Parathyroid adenoma (tissue), 2 donors: Measurements from ENCODE around the gene PLCD1.

Experiments
- H2AFZ ChIP-seq: fragments of 300-600 bp; sonication (generic); one replicate; pipeline ENCODE4 v1.7.0; 2017; ENCODE audit warnings: antibody characterized with exemption, mild to moderate bottlenecking
- H3K27ac ChIP-seq: fragments of 300-600 bp; sonication (generic); one replicate; pipeline ENCODE4 v1.7.0; 2017
- H3K27me3 ChIP-seq: fragments of 300-600 bp; sonication (generic); one replicate; pipeline ENCODE4 v1.7.0; 2017; ENCODE audit warnings: low read length; ENCODE audit not compliant: control insufficient read depth, insufficient read depth
- H3K36me3 ChIP-seq: fragments of 300-600 bp; sonication (generic); one replicate; pipeline ENCODE4 v1.7.0; 2017; ENCODE audit warnings: low read length; ENCODE audit not compliant: control insufficient read depth, insufficient read depth
- H3K4me1 ChIP-seq: fragments of 300-600 bp; sonication (generic); one replicate; pipeline ENCODE4 v1.7.0; 2017; ENCODE audit warnings: control low read depth
- H3K4me2 ChIP-seq: fragments of 300-600 bp; sonication (generic); one replicate; pipeline ENCODE4 v1.7.0; 2017; ENCODE audit warnings: low read length
- H3K4me3 ChIP-seq: fragments of 300-600 bp; sonication (generic); one replicate; pipeline ENCODE4 v1.7.0; 2017; ENCODE audit warnings: low read depth, low read length
- H3K79me2 ChIP-seq: fragments of 300-600 bp; sonication (generic); one replicate; pipeline ENCODE4 v1.7.0; 2017; ENCODE audit warnings: control low read depth
- H3K9ac ChIP-seq: fragments of 300-600 bp; sonication (generic); one replicate; pipeline ENCODE4 v1.7.0; 2017; ENCODE audit warnings: mild to moderate bottlenecking
- H3K9me3 ChIP-seq: fragments of 300-600 bp; sonication (generic); one replicate; pipeline ENCODE4 v1.7.0; 2017; ENCODE audit warnings: low read length; ENCODE audit not compliant: control insufficient read depth
- TF ChIP-seq, protein P1 (sequence below): fragments of 300-600 bp; sonication (generic); IDR thresholded peaks from one replicate; pipeline ENCODE4 v1.7.0; 2017; ENCODE audit warnings: antibody characterized with exemption, mild to moderate bottlenecking
- donor health status: primary hyperparathyroidism.

PLCD1 gene

DNA sequence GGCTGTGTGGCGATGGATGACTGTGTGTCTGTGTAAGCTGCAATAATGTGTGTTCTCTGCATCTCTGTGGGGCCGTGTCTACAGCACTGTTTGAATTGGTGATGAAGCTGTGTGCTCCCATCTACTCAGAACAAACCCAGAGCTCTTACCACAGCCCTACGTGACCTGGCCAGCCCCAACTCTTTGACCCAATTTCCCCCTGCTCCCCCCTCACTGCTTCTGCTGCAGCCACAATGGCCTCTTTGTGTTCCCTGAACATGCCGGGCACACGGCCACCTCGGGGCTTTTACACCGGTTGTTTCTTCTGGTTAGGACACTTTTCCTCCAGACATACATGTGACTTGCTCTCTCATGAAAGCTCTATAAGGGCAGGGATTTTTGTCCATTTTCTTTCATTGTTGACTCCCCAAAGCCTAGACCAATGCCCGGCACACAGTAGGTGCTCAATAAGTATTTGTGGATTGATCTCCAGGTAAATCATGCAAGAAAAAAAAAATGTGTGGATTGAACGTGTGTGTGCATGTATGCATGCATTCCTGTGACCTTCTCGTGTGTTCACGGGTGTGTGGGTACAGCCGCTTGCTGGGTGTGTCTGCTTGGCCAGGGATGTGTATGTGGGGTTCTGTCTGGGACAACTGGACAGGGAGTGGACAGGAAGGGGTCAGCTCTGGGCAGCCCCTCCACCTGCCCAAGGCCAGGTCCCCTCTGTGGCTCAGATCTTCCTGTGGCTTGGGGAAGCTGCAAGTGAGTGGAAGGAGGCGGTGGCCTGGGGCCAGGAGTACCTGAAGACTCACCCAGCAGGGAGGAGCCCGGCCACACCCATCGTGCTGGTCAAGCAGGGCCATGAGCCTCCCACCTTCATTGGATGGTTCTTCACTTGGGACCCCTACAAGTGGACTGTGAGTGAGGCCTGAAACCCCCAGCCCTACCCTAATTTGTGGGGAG, 24.1 kb downstream of the PLCD1 start:
- Histone ChIP-seq H3K4me3 (no peak overlapping the region), H3K4me1 (peaks cover 5% of the 10 kb centered on the region), H3K79me2 (no peaks in the 10 kb centered on the region), H3K27ac (no peak overlapping the region), H2AFZ (no peak overlapping the region), H3K9me3 (no peaks in the 10 kb centered on the region), H3K4me2 (no peak overlapping the region), H3K36me3 (no peaks in the 10 kb centered on the region), H3K9ac (no peak overlapping the region), H3K27me3 (no peaks in the 10 kb centered on the region)
- TF ChIP-seq, protein P1, sequence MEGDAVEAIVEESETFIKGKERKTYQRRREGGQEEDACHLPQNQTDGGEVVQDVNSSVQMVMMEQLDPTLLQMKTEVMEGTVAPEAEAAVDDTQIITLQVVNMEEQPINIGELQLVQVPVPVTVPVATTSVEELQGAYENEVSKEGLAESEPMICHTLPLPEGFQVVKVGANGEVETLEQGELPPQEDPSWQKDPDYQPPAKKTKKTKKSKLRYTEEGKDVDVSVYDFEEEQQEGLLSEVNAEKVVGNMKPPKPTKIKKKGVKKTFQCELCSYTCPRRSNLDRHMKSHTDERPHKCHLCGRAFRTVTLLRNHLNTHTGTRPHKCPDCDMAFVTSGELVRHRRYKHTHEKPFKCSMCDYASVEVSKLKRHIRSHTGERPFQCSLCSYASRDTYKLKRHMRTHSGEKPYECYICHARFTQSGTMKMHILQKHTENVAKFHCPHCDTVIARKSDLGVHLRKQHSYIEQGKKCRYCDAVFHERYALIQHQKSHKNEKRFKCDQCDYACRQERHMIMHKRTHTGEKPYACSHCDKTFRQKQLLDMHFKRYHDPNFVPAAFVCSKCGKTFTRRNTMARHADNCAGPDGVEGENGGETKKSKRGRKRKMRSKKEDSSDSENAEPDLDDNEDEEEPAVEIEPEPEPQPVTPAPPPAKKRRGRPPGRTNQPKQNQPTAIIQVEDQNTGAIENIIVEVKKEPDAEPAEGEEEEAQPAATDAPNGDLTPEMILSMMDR = no peak

- Histone ChIP-seq H2AFZ (no peak overlapping the region), H3K9me3 (no peaks in the 10 kb centered on the region), H3K36me3 (no peaks in the 10 kb centered on the region), H3K27ac (no peak overlapping the region), H3K27me3 (no peaks in the 10 kb centered on the region), H3K79me2 (no peaks in the 10 kb centered on the region), H3K4me3 (no peak overlapping the region), H3K9ac (no peak overlapping the region), H3K4me2 (no peak overlapping the region), H3K4me1 (peaks cover 5% of the 10 kb centered on the region)
- TF ChIP-seq, protein P1 = peak; percentile 79
Observed at GRCh38 chr3:38004415-38005075, 24.9 kb downstream of the PLCD1 start.

- TF ChIP-seq, protein P1 = no peak
- Histone ChIP-seq H3K4me2 (no peak overlapping the region), H2AFZ (no peak overlapping the region), H3K36me3 (no peaks in the 10 kb centered on the region), H3K27me3 (no peaks in the 10 kb centered on the region), H3K9me3 (no peaks in the 10 kb centered on the region), H3K9ac (no peak overlapping the region), H3K4me3 (no peak overlapping the region), H3K27ac (no peak overlapping the region), H3K79me2 (no peaks in the 10 kb centered on the region), H3K4me1 (peaks cover 5% of the 10 kb centered on the region)
Observed at GRCh38 chr3:38003817-38004414, 25.5 kb downstream of the PLCD1 start.

DNA sequence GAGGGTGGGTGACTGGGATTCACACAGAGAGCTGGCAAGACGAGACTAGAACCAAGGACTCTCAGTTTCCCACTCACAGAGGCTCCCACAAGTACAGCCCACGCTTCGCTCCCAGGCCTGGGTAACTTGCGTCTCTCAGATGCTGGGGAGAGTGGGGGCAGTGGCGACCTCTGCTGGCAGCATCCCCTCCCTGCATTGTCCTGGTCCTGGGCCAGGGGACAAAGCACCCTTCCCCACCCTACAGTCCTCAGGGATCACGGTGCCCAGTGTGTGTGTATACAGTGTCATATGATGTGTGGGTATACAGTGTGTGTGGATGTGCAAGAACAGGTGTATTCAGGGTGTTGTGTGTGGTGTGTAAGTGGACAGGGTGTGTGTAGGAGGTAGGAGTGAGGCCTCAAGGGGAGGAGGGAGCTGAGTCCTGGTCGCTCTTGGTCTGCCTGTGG, 26.0 kb downstream of the PLCD1 start:
- Histone ChIP-seq H3K79me2 (no peaks in the 10 kb centered on the region), H3K27ac (no peak overlapping the region), H3K4me3 (no peak overlapping the region), H2AFZ (no peak overlapping the region), H3K36me3 (no peaks in the 10 kb centered on the region), H3K4me2 (no peak overlapping the region), H3K27me3 (no peaks in the 10 kb centered on the region), H3K9ac (no peak overlapping the region), H3K9me3 (no peaks in the 10 kb centered on the region), H3K4me1 (peaks cover 5% of the 10 kb centered on the region)
- TF ChIP-seq, protein P1 = peak; percentile 52
